GM21367 (cell line): Measurements from ENCODE around the gene CLC.
"Not testable (repeated sequence)": the region's sequence is repeated elsewhere in the genome, so short reads cannot be mapped to it uniquely, and the experiment has no call there.

Experiments
- ATAC-seq: cut with Tn5 transposase; IDR thresholded peaks from one replicate; pipeline ENCODE4 v1.9.1; 2021; ENCODE audit not compliant: unreplicated experiment

CLC gene

GRCh38 chr19:39737891-39738290, at the start of gene CLC:
Gene CLC, minus strand, starts transcription at chr19:39738029. Its CDS starts 77 bp downstream, at chr19:39737952.
- no peak for ATAC-seq

- ATAC-seq: no peak
Observed at GRCh38 chr19:39780894-39781293, 43.1 kb upstream of the CLC start.

- ATAC-seq: no peak
Observed at GRCh38 chr19:39778763-39779162, 40.9 kb upstream of the CLC start, which contains the start of gene LEUTX. Gene LEUTX, plus strand, starts transcription at chr19:39778854. Its CDS starts 67 bp downstream, at chr19:39778921.

GRCh38 chr19:39768786-39769185, 31.0 kb upstream of the CLC start:
- ATAC-seq: no peak

- ATAC-seq: no peak
Observed at GRCh38 chr19:39768334-39768733, 30.5 kb upstream of the CLC start.

- no peak for ATAC-seq
Observed at GRCh38 chr19:39765091-39766076, 27.6 kb upstream of the CLC start.

- ATAC-seq: not testable (repeated sequence)
Observed at GRCh38 chr19:39761851-39762250, 24.0 kb upstream of the CLC start.

GRCh38 chr19:39759457-39760184, 21.8 kb upstream of the CLC start:
- no peak for ATAC-seq

GRCh38 chr19:39754971-39755370, 17.1 kb upstream of the CLC start:
- ATAC-seq: no peak

- no peak for ATAC-seq
Observed at GRCh38 chr19:39754544-39754943, 16.7 kb upstream of the CLC start.

- no peak for ATAC-seq
Observed at GRCh38 chr19:39752795-39753194, 15.0 kb upstream of the CLC start.

GRCh38 chr19:39752390-39752789, 14.6 kb upstream of the CLC start:
- no peak for ATAC-seq

- no peak for ATAC-seq
Observed at GRCh38 chr19:39749981-39750380, 12.2 kb upstream of the CLC start.

GRCh38 chr19:39746836-39747529, 9.2 kb upstream of the CLC start:
- ATAC-seq: no peak

GRCh38 chr19:39745643-39746042, 7.8 kb upstream of the CLC start:
- no peak for ATAC-seq

GRCh38 chr19:39740395-39740794, 2.6 kb upstream of the CLC start:
- no peak for ATAC-seq

- ATAC-seq: no peak
Observed at GRCh38 chr19:39738814-39739213, 985 bp upstream of the CLC start.

GRCh38 chr19:39737351-39737750, 478 bp downstream of the CLC start:
- no peak for ATAC-seq

- ATAC-seq: no peak
Observed at GRCh38 chr19:39736088-39736487, 1.7 kb downstream of the CLC start.

- ATAC-seq: no peak
Observed at GRCh38 chr19:39735688-39736087, 2.1 kb downstream of the CLC start.

- ATAC-seq: no peak
Observed at GRCh38 chr19:39733841-39734240, 4.0 kb downstream of the CLC start.
